Motor neuron (in vitro differentiated cells): ENCODE measurements around the gene KLHL11. TPM values are rescaled to one million over a fixed set of nuclear protein-coding genes. Genes with fewer than 3 reads are reported as not detected.

Experiments
- ATAC-seq, 8 experiments: fragments of 200-7000 bp; cut with Tn5 transposase; replicated peaks in 6 of 8; 2 replicates each; pipeline ENCODE4 v1.8.0; 2021; ENCODE audit warnings: mild to moderate bottlenecking in 8 of 8, moderate library complexity in 8 of 8
- H3K27ac ChIP-seq, 2 donors: fragments of 250-450 bp; sonication (Bioruptor Pico); 2 replicates each; pipeline ENCODE4 v1.9.0; 2021; ENCODE audit warnings: antibody characterized with exemption in 2 of 2, mild to moderate bottlenecking in 2 of 2, moderate library complexity in 1 of 2
- H3K4me1 ChIP-seq, 2 donors: fragments of 250-450 bp; sonication (Bioruptor Pico); replicated peaks in 1 of 2; 2 replicates each; pipeline ENCODE4 v1.6.1; 2021; ENCODE audit warnings: antibody characterized with exemption in 2 of 2, mild to moderate bottlenecking in 2 of 2, moderate library complexity in 1 of 2
- H3K4me3 ChIP-seq, 5 donors: fragments of 250-450 bp; sonication (Bioruptor Pico); 2 replicates each; pipeline ENCODE4 v1.9.0; 2021; ENCODE audit warnings: antibody characterized with exemption in 5 of 5, mild to moderate bottlenecking in 5 of 5, moderate library complexity in 4 of 5
- WGBS, 10 experiments: fragments of 450-650 bp; shearing (Covaris generic); methylation state at CpG; one replicate each; pipeline ENCODE4 v1.0.0; 2022; 5-methylcytosine and 5-hydroxymethylcytosine counted together
- in situ Hi-C, 9 experiments: fragments of 400-800 bp; cut with MboI; loops; one replicate each; pipeline ENCODE4 v1.15.0; 2021; ENCODE audit warnings: low sequenced_read_pairs in 9 of 9, low pct_unique_long_range_greater_than_20kb in 2 of 9; ENCODE audit not compliant: unreplicated experiment in 9 of 9
- total RNA-seq, 8 experiments: library from RNA; unstranded; fragments of 300-600 nt; gene quantifications; 2 replicates each; pipeline versions ENCODE4 v1.2.3 to v1.2.4, GENCODE V29; 2022

Gene KLHL11, protein sequence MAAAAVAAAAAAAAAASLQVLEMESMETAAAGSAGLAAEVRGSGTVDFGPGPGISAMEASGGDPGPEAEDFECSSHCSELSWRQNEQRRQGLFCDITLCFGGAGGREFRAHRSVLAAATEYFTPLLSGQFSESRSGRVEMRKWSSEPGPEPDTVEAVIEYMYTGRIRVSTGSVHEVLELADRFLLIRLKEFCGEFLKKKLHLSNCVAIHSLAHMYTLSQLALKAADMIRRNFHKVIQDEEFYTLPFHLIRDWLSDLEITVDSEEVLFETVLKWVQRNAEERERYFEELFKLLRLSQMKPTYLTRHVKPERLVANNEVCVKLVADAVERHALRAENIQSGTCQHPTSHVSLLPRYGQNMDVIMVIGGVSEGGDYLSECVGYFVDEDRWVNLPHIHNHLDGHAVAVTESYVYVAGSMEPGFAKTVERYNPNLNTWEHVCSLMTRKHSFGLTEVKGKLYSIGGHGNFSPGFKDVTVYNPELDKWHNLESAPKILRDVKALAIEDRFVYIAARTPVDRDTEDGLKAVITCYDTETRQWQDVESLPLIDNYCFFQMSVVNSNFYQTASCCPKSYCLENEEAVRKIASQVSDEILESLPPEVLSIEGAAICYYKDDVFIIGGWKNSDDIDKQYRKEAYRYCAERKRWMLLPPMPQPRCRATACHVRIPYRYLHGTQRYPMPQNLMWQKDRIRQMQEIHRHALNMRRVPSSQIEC
- total RNA-seq, result 10 to 100 TPM; 15.3 to 28.7 (median 22.8) TPM

GRCh38 chr17:41864836-41865595 is at the start of gene KLHL11:
KLHL11 (minus strand) TSS chr17:41865423; CDS start chr17:41865370, 53 bp downstream.
- Histone ChIP-seq H3K4me1 (peaks cover 25 to 29% of the 10 kb centered on the region in 2 donors), H3K4me3 (peak within 1 kb of the TSS; percentile 80 to 92 (median 83)), H3K27ac (peak within 1 kb of the TSS; percentile 93 to 94)
- peak; percentile 85 to 92 (median 90) for ATAC-seq
- in situ Hi-C loops, result no loop called here
- 0 to 2% (median 1%) methylated on average over 5 to 25 of the region's 90 CpGs; no CpG with 5 or more reads in 6 of the 10 experiments for WGBS, 10 experiments

- Histone ChIP-seq H3K4me1 (peaks cover 18 to 28% of the 10 kb centered on the region in 2 donors), H3K4me3 (no peak overlapping the region), H3K27ac (no peak overlapping the region)
- in situ Hi-C loops, result no loop called here
- 60 to 100% (median 100%) methylated on average over 1 to 2 of the region's 5 CpGs; no CpG with 5 or more reads in 4 of the 10 experiments for WGBS, 10 experiments
- ATAC-seq, result no peak
Observed at GRCh38 chr17:41915020-41915419, 49.8 kb upstream of the KLHL11 start.

DNA sequence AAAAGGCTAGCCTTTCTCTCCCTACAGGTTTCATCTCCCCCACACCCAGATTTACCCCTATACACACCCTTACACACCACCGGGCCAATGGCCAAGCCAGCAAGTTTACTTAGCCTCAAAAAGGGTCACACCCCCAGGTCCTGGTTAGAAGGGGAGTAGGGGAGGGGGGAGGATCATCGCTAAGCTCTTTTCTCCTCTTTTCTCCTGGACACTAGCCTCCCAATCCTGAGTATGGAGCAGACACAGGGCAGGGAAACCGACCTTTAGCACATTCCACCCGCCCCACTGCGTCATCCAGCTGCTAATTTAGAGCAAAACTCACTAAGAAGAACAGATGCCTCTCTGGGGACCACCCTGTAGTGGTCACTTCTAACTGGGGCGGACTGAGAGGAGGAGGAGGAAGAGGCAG is 49.1 kb upstream of the KLHL11 start:
- Histone ChIP-seq H3K4me3 (no peak overlapping the region), H3K4me1 (peaks cover 11 to 21% of the 10 kb centered on the region in 2 donors), H3K27ac (no peak overlapping the region)
- no peak for ATAC-seq
- WGBS, 10 experiments, result 18 to 100% (median 72%) methylated on average over 1 to 5 of the region's 6 CpGs; no CpG with 5 or more reads in 3 of the 10 experiments
- in situ Hi-C loops, result no loop called here

DNA sequence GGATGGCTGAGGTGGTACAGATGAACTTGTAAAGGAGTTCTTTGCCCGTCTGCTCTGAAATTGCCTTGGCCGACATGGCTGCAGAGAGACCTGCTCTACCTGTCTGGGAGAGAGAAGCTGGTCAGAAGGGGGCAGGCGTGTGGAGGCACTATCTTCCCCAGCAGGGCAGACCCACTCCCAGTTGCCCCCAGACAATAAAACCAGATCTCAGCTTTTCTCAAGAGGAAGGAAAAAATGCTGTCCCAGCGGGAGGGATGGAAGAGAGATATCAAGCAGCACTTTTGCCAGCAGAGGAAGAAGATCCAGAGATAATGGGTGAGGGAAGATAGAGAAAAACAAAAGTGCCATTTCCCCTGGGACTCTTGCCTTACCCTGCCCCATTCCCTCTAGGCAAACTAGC is 48.6 kb upstream of the KLHL11 start:
- 90 to 100% (median 100%) methylated on average over 1 to 4 of the region's 4 CpGs; no CpG with 5 or more reads in 7 of the 10 experiments for whole genome bisulfite sequencing, 10 experiments
- in situ Hi-C loops, result no loop called here
- H3K4me1 ChIP-seq, result peaks cover 11 to 21% of the 10 kb centered on the region in 2 donors
- no peak for ATAC-seq
- H3K4me3 ChIP-seq, result no peak overlapping the region
- no peak overlapping the region for H3K27ac ChIP-seq

- no peak for ATAC-seq
- WGBS, 10 experiments, result 60 to 100% (median 94%) methylated on average over 1 of the region's 1 CpG; no CpG with 5 or more reads in 6 of the 10 experiments
- in situ Hi-C loops, result no loop called here
- Histone ChIP-seq H3K27ac (no peak overlapping the region), H3K4me3 (no peak overlapping the region), H3K4me1 (peaks cover 11 to 25% of the 10 kb centered on the region in 2 donors)
Observed at GRCh38 chr17:41912925-41913324, 47.7 kb upstream of the KLHL11 start.

- 0 to 100% (median 82%) methylated on average over 1 to 6 of the region's 13 CpGs; no CpG with 5 or more reads in 2 of the 10 experiments for WGBS, 10 experiments
- peak in 7 of 8 experiments; percentile 46 to 94 (median 79) for ATAC-seq
- Histone ChIP-seq H3K4me3 (no peak overlapping the region), H3K4me1 (peaks cover 5 to 21% of the 10 kb centered on the region in 2 donors), H3K27ac (no peak overlapping the region)
- in situ Hi-C loops, result no loop called here
Observed at GRCh38 chr17:41910701-41911391, 45.6 kb upstream of the KLHL11 start.

DNA sequence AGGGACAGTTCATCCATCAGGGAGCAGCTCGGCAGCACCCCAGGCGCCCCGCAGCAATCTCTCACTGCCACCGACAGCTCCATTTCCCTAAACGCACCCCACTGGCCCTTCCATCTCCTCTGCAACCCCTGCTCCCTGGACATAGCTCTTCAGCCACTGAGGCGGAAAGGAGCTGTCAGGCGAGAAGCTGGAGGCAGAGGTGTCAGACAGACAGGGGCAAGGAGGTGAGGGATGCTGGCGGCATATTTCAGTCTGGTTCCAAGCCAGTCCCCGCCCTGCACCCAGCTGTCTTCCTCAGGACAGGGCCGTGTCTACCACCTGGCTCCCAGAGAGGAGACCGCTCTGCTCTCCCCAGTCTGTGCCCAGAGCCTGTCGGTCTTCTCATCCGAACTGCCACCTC is 43.9 kb upstream of the KLHL11 start:
- no peak overlapping the region for H3K4me3 ChIP-seq
- WGBS, 10 experiments, result 64 to 100% (median 93%) methylated on average over 1 to 6 of the region's 13 CpGs; no CpG with 5 or more reads in 6 of the 10 experiments
- no peak overlapping the region for H3K27ac ChIP-seq
- H3K4me1 ChIP-seq, result peaks cover 5 to 10% of the 10 kb centered on the region in 2 donors
- in situ Hi-C loops, result no loop called here
- ATAC-seq, result no peak

GRCh38 chr17:41907633-41908539 is 42.7 kb upstream of the KLHL11 start:
- peak in 1 of 8 experiments; percentile 18 for ATAC-seq
- Histone ChIP-seq H3K4me3 (no peak overlapping the region), H3K27ac (peak overlapping the region; percentile 37 to 50), H3K4me1 (peaks cover 5 to 10% of the 10 kb centered on the region in 2 donors)
- in situ Hi-C loops, result no loop called here
- 20 to 96% (median 76%) methylated on average over 1 to 7 of the region's 14 CpGs; no CpG with 5 or more reads in 2 of the 10 experiments for WGBS, 10 experiments

DNA sequence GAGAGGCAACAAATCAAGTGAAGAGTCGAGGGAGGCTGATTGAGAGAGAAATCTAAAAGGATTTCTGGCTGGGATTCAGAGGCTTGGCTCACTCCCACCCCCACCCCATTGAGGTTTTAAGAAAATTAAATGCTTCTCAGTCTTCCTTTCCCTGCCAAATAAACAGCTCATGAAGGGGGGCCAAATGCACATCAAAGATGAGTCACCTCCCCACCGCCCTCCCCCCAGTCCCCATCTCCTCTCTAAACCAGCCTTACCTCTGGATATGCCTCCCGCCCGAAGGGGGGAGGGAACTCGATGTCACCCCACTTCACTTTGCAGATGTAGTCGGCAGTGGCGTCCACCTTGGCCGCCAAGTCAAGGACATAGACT is 41.9 kb upstream of the KLHL11 start:
- Histone ChIP-seq H3K4me1 (peaks cover 5 to 10% of the 10 kb centered on the region in 2 donors), H3K4me3 (no peak overlapping the region), H3K27ac (peak overlapping the region in 1 of 2 donors; percentile 50)
- ATAC-seq, result peak in 3 of 8 experiments; percentile 49 to 63 (median 61)
- WGBS, 10 experiments, result 0 to 80% (median 70%) methylated on average over 1 to 3 of the region's 8 CpGs; no CpG with 5 or more reads in 7 of the 10 experiments
- in situ Hi-C loops, result no loop called here

- 50 to 100% (median 82%) methylated on average over 2 of the region's 15 CpGs; no CpG with 5 or more reads in 7 of the 10 experiments for WGBS, 10 experiments
- H3K4me1 ChIP-seq, result peaks cover 5 to 10% of the 10 kb centered on the region in 2 donors
- ATAC-seq, result peak in 1 of 8 experiments; percentile 9
- in situ Hi-C loops, result no loop called here
- H3K27ac ChIP-seq, result no peak overlapping the region
- no peak overlapping the region for H3K4me3 ChIP-seq
Observed at GRCh38 chr17:41906465-41907184, 41.4 kb upstream of the KLHL11 start.

- H3K4me3 ChIP-seq, result no peak overlapping the region
- ATAC-seq, result no peak
- H3K27ac ChIP-seq, result no peak overlapping the region
- in situ Hi-C loops, result no loop called here
- WGBS, 10 experiments, result 80 to 100% (median 100%) methylated on average over 1 to 3 of the region's 4 CpGs; no CpG with 5 or more reads in 5 of the 10 experiments
- peaks cover 5 to 10% of the 10 kb centered on the region in 2 donors for H3K4me1 ChIP-seq
Observed at GRCh38 chr17:41905172-41905571, 39.9 kb upstream of the KLHL11 start.
